Neural crest cell (in vitro differentiated cells): ENCODE measurements around the gene SLC16A11. TPM values are rescaled to one million over a fixed set of nuclear protein-coding genes. Genes with fewer than 3 reads are reported as not detected.
A peak's percentile ranks its signal among the peaks of the same experiment; 100 is the strongest.
"Not testable (repeated sequence)": the region's sequence is repeated elsewhere in the genome, so short reads cannot be mapped to it uniquely, and the experiment has no call there.

Experiments used
- DNase-seq: peaks from one replicate; pipeline ENCODE4 v3.0.0; 2021; ENCODE audit warnings: low read depth, mixed read lengths, low spot score
- H3K27ac Mint-ChIP-seq: one replicate; pipeline ENCODE4 v1.8.0; 2021; ENCODE audit warnings: mild to moderate bottlenecking, mixed read lengths; ENCODE audit not compliant: unreplicated experiment
- H3K27me3 Mint-ChIP-seq: 2 replicates; pipeline ENCODE4 v1.8.0; 2021; ENCODE audit warnings: low read depth, mild to moderate bottlenecking, mixed read lengths
- H3K36me3 Mint-ChIP-seq: 2 replicates; pipeline ENCODE4 v1.8.0; 2021; ENCODE audit warnings: low read depth, mild to moderate bottlenecking, mixed read lengths
- H3K4me1 Mint-ChIP-seq: 2 replicates; pipeline ENCODE4 v1.8.0; 2021; ENCODE audit warnings: mixed read lengths
- H3K4me3 Mint-ChIP-seq: one replicate; pipeline ENCODE4 v1.8.0; 2021; ENCODE audit warnings: mild to moderate bottlenecking, mixed read lengths
- H3K9me3 Mint-ChIP-seq: 2 replicates; pipeline ENCODE4 v1.8.0; 2021; ENCODE audit warnings: mixed read lengths
- CTCF ChIP-seq: fragments of 200-600 bp; sonication (generic); conservative IDR thresholded peaks from 2 replicates; pipeline ENCODE4 v1.5.0; 2021; ENCODE audit warnings: antibody characterized with exemption, mild to moderate bottlenecking
- total RNA-seq: library from RNA; stranded (reverse); gene quantifications from 2 replicates; pipeline ENCODE4 v1.2.1, GENCODE V29; 2021

The SLC16A11 gene
- total RNA-seq, 1 donor from 2014 or later = not detected

- Mint-ChIP-seq H3K4me1 (peaks cover 5% of the 10 kb centered on the region), H3K36me3 (peaks cover 18% of the 10 kb centered on the region), H3K4me3 (no peak overlapping the region), H3K27ac (no peak overlapping the region), H3K27me3 (peaks cover 22% of the 10 kb centered on the region), H3K9me3 (no peaks in the 10 kb centered on the region)
- TF ChIP-seq CTCF = no peak
- DNase-seq = no peak
Measured at GRCh38 chr17:6997171-6997570, 46.7 kb downstream of the SLC16A11 start.

- Mint-ChIP-seq H3K27ac (no peak overlapping the region), H3K9me3 (no peaks in the 10 kb centered on the region), H3K27me3 (peaks cover 22% of the 10 kb centered on the region), H3K4me1 (peaks cover 5% of the 10 kb centered on the region), H3K36me3 (peaks cover 16% of the 10 kb centered on the region), H3K4me3 (no peak overlapping the region)
- no peak for TF ChIP-seq CTCF
- DNase-seq = no peak
Measured at GRCh38 chr17:6996256-6997011, 47.5 kb downstream of the SLC16A11 start.

- DNase-seq = no peak
- no peak for TF ChIP-seq CTCF
- no peaks in the 10 kb centered on the region for H3K9me3 Mint-ChIP-seq
Measured at GRCh38 chr17:6995500-6996255, 48.2 kb downstream of the SLC16A11 start, which contains the start of gene ALOX12. Gene ALOX12 (plus strand): TSS chr17:6996049. CDS start chr17:6996118, 69 bp downstream.

GRCh38 chr17:6994666-6995256, 49.1 kb downstream of the SLC16A11 start:
- no peak for DNase-seq
- H3K27ac Mint-ChIP-seq = no peak overlapping the region
- H3K27me3 Mint-ChIP-seq = peaks cover 22% of the 10 kb centered on the region
- H3K4me1 Mint-ChIP-seq = peaks cover 5% of the 10 kb centered on the region
- no peak overlapping the region for H3K4me3 Mint-ChIP-seq
- no peak for TF ChIP-seq CTCF
- H3K9me3 Mint-ChIP-seq = no peaks in the 10 kb centered on the region
- H3K36me3 Mint-ChIP-seq = peaks cover 13% of the 10 kb centered on the region

More at GRCh38 chr17:6995500-6996255, 48.2 kb downstream of the SLC16A11 start, which contains the start of gene ALOX12:
- Mint-ChIP-seq H3K4me3 (no peak within 1 kb of the TSS), H3K27ac (no peak within 1 kb of the TSS), H3K27me3 (peaks cover 22% of the 10 kb centered on the region), H3K4me1 (peaks cover 5% of the 10 kb centered on the region), H3K36me3 (peaks cover 13% of the 10 kb centered on the region)

- H3K4me1 Mint-ChIP-seq = peaks cover 5% of the 10 kb centered on the region
- H3K36me3 Mint-ChIP-seq = peaks cover 13% of the 10 kb centered on the region
- H3K27me3 Mint-ChIP-seq = peaks cover 22% of the 10 kb centered on the region
- no peak for TF ChIP-seq CTCF
- H3K27ac Mint-ChIP-seq = no peak overlapping the region
- H3K9me3 Mint-ChIP-seq = no peaks in the 10 kb centered on the region
- peak overlapping the region; percentile 14 for H3K4me3 Mint-ChIP-seq
- no peak for DNase-seq
Measured at GRCh38 chr17:6994118-6994598, 49.7 kb downstream of the SLC16A11 start.

- not testable (repeated sequence) for H3K27ac Mint-ChIP-seq, DNase-seq, H3K4me3 Mint-ChIP-seq, H3K4me1 Mint-ChIP-seq, H3K9me3 Mint-ChIP-seq
- Mint-ChIP-seq H3K36me3 (peaks cover 13% of the 10 kb centered on the region), H3K27me3 (peaks cover 22% of the 10 kb centered on the region)
Measured at GRCh38 chr17:6993613-6994056, 50.3 kb downstream of the SLC16A11 start.
